Thyroid gland (tissue), 4 donors: ENCODE measurements around the gene LRBA.

Experiments used
- POLR2A ChIP-seq, 2 donors: fragments of 450-650 bp; IDR thresholded peaks; one replicate each; pipeline ENCODE4 v1.6.1; 2017; ENCODE audit warnings: antibody characterized with exemption in 2 of 2, mild to moderate bottlenecking in 2 of 2, moderate library complexity in 1 of 2
- TF ChIP-seq, protein P1 (sequence below), 6 experiments: fragments of 200-600 bp in 3 of 6; fragments of 450-650 bp in 3 of 6; sonication (generic) in 3 of 6; IDR thresholded peaks; one replicate each; pipeline ENCODE4 v1.5.1; 2016 to 2019; ENCODE audit warnings: antibody characterized with exemption in 6 of 6, mild to moderate bottlenecking in 2 of 6, inconsistent platforms in 1 of 6, moderate library complexity in 1 of 6

DNA sequence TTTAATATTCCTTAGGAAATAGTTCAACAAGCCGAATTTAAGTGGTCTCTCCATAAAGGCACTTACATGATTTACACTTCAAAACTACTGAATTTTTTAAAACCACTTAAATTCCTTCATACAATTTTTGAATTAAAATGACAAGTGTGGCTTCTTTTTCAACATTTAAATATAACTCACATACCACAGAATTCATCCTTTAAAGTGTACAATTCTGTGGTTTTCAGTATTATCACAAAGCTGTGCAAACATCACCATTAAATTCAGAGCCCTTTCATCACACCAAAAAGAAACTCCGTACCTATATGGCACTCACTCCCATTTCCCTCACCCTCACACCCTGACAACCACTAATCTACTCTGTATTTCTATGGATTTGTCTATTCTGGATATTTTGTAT, 634.0 kb downstream of the LRBA start:
- TF ChIP-seq, protein P1, sequence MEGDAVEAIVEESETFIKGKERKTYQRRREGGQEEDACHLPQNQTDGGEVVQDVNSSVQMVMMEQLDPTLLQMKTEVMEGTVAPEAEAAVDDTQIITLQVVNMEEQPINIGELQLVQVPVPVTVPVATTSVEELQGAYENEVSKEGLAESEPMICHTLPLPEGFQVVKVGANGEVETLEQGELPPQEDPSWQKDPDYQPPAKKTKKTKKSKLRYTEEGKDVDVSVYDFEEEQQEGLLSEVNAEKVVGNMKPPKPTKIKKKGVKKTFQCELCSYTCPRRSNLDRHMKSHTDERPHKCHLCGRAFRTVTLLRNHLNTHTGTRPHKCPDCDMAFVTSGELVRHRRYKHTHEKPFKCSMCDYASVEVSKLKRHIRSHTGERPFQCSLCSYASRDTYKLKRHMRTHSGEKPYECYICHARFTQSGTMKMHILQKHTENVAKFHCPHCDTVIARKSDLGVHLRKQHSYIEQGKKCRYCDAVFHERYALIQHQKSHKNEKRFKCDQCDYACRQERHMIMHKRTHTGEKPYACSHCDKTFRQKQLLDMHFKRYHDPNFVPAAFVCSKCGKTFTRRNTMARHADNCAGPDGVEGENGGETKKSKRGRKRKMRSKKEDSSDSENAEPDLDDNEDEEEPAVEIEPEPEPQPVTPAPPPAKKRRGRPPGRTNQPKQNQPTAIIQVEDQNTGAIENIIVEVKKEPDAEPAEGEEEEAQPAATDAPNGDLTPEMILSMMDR (IDR thresholded peaks at IDR 0.05) = no peak
- TF ChIP-seq POLR2A (IDR thresholded peaks at IDR 0.05) = no peak
